NCI-H2107 (cell line): ENCODE results near the gene KIF13A.
"Not testable (repeated sequence)": the region's sequence is repeated elsewhere in the genome, so short reads cannot be mapped to it uniquely, and the experiment has no call there.

ENCODE experiments used
- DNase-seq: peaks from one replicate; lab custom pipeline; 2025; lab: John Stamatoyannopoulos, UW

KIF13A gene

GRCh38 chr6:17871189-17871519 is 116.3 kb downstream of the KIF13A start:
- no peak for DNase-seq

DNA sequence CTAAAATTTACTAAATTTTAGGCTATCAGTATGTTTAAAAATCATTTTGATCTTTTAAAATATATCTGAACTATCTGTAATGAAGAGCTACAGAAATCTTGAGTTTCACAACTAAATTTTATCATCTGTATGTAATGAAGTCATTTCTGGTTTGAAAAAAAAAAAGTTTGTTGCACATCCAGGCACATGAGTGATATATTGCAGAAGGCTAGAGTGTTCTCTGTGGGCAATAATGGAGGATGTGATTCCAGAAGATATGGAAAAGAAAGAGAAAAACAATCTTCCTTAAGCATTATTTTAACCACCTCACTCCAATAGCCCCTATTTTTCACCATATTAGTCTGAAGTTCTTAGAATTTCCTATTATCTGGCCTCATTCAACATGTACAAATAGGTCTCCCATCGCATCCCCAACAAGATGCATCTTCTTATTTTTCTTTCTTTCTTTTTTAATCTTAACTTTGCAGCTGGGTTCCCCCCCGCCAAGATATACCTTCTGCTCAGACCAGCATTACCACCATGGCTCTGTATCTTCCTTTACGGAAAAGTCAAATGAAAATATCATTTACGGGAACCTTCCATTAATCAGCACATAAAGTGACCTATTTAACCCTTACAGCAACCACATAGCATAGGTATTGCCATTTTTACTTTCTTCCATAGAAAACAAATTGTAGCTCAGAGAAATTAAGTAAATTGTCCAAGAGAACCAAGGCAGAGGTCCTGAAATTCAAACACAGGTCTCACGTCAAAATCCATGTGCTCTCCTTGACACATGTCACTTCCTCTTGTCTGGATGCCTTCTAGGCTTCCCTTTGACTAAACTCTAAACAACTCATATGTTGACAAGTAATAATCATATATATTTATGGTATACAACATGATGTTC is 116.9 kb downstream of the KIF13A start:
- no peak for DNase-seq

DNA sequence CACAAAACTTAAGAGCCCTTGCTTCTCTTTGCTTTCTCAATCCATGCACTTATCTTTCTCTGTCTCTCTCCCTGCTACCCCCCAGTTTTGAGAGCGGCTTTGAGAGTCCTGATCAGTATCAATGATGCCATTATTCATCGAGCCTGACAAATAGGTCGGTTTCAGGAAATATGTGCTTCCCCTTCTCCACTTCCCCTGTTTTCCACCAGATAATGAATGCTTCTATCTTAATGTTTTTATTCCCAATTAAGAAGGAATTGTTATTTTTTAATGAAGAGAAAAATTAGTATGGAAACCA is 117.7 kb downstream of the KIF13A start:
- DNase-seq = no peak

- DNase-seq = no peak
Observed at GRCh38 chr6:17869010-17869752, 118.3 kb downstream of the KIF13A start.

DNA sequence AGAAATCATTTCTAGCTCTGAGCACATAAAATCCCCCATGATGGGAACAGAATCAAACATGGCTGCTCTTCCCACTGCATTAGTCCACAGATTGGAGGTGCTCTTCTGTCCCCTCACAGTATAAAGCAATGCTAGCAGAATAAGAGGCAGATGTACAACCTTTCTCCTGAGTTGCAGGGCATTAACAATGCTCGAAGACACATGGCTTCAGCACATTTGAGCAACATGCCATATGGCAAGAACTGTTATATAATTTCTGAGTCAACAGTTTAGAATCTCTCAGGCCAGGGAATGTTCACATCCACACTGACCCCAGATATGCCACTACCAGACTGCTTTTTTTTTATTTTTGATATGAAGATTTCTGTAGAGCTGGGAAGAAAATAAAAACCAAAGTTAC is 119.6 kb downstream of the KIF13A start:
- no peak for DNase-seq

DNA sequence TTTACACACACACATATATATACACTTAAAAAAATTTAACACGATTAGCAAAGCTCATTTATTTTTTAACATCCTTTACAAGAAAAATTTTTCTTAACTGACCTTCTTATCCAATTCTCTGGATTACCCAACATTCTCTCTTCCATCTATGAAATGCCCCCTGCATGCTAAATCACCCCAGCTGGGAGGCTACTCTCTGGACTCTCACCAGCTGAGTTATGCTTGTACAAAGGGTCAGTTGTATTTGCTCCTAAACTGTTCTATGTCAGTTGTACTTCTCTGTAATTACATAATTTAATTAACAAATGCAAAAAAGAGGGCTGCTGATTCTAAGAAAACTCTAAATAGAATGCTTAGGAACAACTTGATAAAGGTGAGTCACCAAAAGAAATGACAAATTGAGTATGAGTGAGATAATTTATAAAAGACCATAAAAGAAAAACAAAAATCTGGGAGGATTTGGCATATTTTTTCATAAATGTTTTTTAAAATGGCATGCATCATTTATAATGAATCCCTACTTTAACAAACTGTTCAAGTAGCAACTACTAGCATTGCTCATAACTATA is 120.5 kb downstream of the KIF13A start:
- DNase-seq = no peak

- DNase-seq = no peak
Observed at GRCh38 chr6:17865798-17866725, 121.4 kb downstream of the KIF13A start.

GRCh38 chr6:17865243-17865642 is 122.2 kb downstream of the KIF13A start:
- DNase-seq = no peak

- no peak for DNase-seq
Observed at GRCh38 chr6:17863901-17864754, 123.3 kb downstream of the KIF13A start.

DNA sequence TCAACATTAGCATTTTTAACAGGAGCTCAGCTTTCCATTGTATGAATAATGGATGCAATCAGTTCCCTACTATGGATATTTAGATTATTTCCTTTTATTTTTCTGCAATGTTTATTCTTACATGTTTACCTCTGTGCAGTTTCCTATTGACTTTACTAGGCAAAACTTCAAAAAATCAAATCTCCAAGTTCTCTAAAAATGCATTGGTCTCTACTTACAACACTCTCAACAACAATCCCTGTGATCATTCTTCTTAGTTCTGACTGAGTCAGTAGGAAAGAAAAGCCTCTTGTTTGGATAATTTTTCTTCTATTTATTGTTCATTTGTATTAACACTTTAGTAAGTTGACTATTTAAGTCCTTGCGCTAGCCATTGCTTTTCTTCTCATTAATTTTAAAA is 126.1 kb downstream of the KIF13A start:
- no peak for DNase-seq

GRCh38 chr6:17859846-17860245 is 127.6 kb downstream of the KIF13A start:
- DNase-seq = no peak

DNA sequence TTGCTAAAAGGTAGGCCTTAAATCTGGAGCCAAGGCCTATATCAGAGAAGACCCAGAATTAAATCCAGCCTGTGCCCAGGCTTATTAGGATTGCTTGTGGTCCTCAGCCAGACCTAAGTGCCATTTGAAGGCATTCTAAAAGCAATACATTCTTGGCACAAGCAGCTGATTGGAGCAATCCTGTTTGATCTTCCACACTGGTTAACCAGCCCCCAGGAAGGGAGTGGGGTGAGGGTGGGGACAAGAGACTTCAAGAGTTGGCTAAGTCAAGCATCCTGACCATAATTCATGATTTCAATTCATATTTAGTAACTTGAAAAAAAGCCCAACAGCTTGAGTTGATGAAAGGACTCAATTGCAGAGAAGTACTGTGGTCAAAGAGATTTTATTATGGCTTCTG is 128.9 kb downstream of the KIF13A start:
- no peak for DNase-seq

- not testable (repeated sequence) for DNase-seq
Observed at GRCh38 chr6:17857188-17857587, 130.2 kb downstream of the KIF13A start.

DNA sequence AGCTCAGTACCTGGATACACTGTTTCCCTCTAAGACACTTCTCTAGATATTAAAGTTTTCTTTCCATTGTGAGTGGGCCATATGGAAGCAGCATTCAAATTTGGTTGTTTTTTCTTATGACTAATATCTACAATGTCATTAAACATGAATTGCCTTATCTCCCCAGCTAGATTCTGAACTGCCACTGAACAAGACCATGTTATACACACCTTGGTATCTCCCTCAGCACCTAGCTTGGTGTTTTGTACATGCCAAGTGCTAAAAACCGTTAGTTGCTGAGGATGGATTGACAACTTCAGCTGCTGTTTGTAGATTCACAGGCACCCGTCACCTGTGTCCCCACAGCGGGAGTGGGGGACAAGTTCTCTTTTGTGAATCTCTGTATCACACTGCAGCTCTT is 131.1 kb downstream of the KIF13A start:
- DNase-seq = no peak

DNA sequence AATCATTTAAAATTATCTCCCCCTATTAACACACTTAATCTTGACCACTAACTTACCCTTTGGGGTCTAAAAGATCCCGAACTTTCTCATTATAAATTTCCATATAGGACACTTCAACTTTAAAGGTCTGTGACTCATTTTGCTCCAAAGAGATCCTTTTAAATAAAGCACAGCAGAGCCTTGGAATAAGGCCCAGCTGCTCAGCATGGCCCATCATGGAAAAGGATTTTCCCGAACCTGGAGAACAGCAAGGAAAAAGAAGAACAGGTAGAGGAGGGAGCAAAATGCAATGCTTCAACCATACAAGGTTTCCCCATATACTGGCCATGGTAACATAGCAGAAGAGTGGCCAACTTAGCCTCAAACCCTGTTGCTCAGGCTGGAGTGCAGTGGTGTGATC is 132.1 kb downstream of the KIF13A start:
- no peak for DNase-seq

DNA sequence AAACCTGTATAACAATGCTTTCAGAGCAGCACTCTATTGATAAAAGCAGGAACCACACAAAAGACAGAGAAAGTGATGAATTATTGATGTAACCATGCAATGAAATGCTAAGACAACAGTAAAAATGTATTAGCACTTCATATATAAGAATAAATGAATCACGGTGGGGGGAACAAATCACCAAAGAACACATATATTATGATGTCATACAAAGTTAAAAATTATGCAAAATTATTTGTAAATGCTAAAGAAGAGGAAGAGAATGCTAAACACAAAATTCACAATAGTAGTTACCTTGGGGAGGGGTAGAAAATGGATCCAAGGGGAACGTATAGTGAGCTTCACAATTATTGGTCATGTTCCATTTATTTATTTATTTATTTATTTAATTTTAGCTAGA is 133.9 kb downstream of the KIF13A start:
- DNase-seq = no peak

DNA sequence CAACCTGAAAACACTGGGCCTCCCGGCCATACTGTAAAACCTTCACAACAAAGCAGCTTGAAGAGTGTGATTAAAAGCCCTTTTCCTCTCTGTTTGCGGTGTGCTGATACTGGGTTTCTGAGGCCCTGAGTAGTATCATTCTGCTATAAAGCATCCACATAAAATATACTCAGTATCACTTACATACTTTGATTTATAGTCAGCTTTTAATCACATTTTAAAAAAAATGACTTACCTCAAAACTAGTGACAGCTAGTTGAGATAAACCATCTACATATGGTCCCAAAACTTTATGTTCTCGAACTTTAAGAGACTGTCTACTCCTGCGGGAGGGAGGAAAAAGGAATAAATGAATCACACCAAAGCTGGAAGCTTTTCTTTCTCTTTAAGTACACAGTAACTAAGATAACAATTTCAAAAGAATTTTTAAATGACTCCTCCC is 135.7 kb downstream of the KIF13A start:
- no peak for DNase-seq

- no peak for DNase-seq
Observed at GRCh38 chr6:17851001-17851719, 136.3 kb downstream of the KIF13A start.

- no peak for DNase-seq
Observed at GRCh38 chr6:17850281-17850680, 137.2 kb downstream of the KIF13A start.

- no peak for DNase-seq
Observed at GRCh38 chr6:17847203-17847760, 140.2 kb downstream of the KIF13A start.
